Inflammatory macrophage treated with lipopolysaccharide for 1 hour (primary cell): Measurements from ENCODE around the gene EFCAB8.
"Not testable (repeated sequence)": the region's sequence is repeated elsewhere in the genome, so short reads cannot be mapped to it uniquely, and the experiment has no call there.

Experiments used
- DNase-seq, 2 donors: peaks; one replicate each; pipeline ENCODE4 v3.0.0-alpha.2; 2020 to 2022

Gene EFCAB8

DNA sequence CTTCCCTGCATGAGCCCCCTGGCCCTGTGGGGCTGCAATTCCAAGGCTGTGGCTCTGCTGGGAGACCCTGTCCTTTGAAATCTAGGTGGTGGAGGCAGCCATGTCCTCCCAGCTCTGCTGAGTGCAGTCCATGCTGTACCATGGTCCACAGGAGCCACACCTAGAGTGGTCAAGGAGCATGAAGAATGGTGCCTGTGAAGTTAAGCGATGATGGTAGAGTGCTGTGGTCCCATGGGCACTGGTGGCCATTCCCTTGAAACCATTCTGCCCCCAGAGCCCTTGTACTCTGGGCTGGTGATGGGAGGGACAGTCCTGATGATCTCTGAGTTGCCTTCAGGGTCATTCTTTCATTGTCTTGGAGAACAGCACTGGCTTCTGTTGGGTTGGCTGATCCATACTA is 55.3 kb downstream of the EFCAB8 start:
- no peak for DNase-seq

GRCh38 chr20:32917191-32917950 is 58.6 kb downstream of the EFCAB8 start:
- DNase-seq = no peak

- no peak for DNase-seq
These were observed 59.6 kb downstream of the EFCAB8 start for GRCh38 chr20:32918296-32918695.

GRCh38 chr20:32918751-32919150 is 60.0 kb downstream of the EFCAB8 start:
- DNase-seq = no peak

DNA sequence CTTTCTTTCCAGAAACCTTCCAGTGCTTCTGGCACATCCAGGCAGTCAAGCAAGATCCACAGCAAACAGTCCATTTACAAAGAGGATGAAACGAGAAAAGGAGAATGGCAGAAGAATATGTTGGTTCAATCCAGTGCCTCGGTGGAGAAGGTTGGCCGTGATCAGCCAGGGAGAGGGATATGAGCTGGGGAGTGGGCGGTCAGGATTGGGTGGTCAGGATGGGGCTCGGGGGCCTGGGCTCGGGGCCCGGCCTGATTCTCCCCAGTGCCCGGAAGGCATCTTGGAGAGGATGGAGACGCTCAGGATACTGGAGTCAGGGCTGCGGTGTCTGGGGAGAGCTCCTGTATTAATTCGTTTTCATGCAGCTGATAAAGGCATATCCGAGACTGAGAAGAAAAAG is 61.3 kb downstream of the EFCAB8 start:
- DNase-seq = no peak

DNA sequence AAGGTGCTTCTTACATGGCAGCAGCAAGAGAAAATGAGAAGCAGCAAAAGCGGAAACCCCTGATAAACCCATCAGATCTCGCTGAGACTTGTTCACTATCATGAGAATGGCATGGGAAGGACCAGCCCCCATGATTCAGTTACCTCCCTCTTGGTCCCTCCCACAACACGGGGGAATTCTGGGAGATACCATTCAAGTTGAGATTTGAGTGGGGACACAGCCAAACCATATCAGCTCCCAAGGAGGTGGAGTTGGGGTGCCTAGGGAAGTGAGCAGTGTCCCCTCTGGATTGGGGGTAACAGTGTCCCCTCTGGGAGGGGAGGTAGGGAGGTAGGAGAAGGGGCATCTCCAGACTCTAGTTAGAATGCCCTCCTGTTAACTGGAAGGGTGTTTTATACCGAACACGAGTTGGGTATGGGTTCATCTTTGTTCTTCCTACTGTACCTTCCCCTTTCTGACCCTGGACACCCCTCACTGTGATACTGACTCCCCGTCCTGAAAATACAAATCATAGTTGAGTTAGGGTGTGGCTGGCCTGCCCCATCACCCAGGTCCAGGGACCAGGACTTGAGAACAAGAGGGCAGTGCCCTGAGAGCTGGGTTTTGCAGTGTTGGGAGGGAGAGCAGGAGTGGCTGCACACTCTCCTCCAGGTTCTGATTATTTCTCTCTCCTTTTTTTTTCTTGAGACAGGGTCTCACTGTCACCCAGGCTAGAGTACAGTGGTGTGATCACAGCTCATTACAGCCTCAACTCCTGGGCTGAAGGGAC is 62.0 kb downstream of the EFCAB8 start:
- no peak for DNase-seq

DNA sequence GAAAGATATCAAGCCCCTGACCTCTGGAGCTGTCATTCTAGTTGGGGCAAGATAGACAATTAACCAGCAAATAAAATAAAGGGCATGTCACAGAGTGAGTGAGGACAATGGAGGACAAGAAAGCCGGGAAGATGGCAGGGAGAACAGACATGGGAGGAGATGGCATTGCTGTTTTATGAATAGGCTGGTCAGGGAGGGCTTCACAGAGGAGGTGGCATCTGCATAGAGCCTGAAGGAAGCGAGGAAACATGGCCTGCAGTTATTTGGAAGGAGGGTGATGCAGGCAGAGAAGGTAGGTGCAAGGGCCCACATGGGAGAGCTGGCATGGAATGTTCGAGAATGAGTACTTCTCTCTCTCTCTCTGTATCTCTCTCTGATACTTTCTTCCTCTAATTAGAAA is 63.7 kb downstream of the EFCAB8 start:
- DNase-seq = no peak

DNA sequence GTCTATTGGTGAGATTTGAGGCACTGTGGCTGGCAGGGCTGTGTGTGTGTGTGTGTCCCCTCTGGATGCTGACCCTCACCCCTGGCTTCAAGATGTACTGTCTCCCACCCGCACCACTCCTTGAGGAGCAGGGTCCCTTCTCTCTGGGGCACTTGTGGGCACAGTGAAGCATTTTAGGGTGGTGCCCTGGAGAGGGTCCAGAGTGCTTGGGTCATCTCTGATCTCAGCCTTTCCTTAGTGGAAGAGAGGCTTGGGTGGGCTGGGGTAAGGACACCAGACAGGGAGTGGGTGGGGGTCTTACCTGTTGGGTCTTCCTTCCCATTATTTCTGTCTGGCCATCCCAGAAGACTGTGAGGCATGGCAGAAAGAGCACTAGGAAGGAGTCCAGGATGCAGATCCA is 66.1 kb downstream of the EFCAB8 start:
- DNase-seq = no peak

DNA sequence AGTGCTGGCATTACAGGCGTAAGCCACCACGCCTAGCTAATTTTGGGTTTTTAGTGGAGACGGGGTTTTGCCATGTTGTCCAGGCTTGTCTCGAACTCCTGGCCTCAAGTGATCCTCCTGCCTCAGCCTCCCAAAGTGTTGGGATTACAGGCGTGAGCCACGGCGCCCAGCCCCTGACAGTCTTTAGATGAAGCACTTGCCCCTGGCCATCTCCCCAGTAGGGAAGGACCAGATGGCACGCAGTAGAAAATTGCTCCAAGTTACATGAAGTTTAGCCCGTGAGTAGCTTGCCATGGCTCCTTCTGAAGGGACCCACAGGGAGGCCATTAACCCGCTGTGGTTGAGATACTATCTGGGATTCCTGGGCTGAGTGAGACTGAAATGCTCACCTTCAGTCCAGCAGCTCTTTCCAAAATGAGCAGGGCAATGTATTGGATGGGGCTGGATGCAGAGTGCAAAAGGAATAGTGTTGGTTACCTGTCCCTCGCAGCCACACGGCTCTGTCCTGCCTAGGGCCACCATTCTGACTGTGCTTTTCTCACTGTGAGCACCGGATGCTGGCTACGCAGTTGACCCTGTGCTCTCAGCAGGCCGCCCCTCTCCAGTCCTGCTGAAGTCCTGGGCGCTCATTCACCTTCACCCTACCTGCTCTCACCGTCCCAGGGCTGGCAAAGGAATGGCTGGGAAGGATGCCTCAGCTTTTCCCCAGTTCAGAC is 66.9 kb downstream of the EFCAB8 start:
- DNase-seq = no peak

DNA sequence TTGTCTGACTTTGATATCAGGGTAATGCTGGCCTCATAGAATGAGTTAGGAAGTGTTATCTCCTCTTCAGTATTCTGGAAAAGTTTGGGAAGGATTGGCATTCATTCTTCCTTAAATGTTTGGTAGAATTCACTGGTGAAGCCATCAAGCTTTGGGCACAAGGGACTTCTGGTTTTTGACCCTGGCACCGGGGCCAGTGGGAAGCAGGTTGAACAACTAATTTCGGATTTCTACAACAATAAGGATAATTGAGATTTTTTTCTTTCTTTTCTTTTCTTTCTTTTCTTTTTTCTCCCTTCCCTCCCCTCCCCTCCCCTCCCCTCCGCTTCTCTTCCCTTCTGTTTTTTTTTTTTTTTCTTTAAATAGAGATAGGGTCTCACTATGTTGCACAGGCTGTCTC is 70.4 kb downstream of the EFCAB8 start:
- no peak for DNase-seq

- DNase-seq = no peak
These were observed 71.5 kb downstream of the EFCAB8 start for GRCh38 chr20:32930181-32930580.

- DNase-seq = no peak
These were observed 72.0 kb downstream of the EFCAB8 start for GRCh38 chr20:32930701-32931100.

DNA sequence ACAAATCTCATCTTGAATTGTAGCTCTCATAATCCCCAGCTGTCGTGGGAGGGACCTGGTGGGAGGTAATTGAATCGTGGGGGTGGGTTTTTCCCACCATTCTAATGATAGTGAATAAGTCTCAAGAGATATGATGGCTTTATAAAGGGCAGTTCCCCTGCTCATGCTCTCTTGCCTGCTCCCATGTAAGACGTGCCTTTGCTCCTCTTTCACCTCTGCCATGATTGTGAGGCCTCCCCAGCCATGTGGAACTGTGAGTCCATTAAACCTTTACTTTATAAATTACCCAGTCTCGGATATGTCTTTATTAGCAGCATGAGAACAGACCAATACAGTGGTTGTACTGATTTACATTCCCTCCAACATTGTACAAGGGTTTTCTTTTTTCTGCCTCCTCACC is 75.9 kb downstream of the EFCAB8 start:
- DNase-seq = no peak

DNA sequence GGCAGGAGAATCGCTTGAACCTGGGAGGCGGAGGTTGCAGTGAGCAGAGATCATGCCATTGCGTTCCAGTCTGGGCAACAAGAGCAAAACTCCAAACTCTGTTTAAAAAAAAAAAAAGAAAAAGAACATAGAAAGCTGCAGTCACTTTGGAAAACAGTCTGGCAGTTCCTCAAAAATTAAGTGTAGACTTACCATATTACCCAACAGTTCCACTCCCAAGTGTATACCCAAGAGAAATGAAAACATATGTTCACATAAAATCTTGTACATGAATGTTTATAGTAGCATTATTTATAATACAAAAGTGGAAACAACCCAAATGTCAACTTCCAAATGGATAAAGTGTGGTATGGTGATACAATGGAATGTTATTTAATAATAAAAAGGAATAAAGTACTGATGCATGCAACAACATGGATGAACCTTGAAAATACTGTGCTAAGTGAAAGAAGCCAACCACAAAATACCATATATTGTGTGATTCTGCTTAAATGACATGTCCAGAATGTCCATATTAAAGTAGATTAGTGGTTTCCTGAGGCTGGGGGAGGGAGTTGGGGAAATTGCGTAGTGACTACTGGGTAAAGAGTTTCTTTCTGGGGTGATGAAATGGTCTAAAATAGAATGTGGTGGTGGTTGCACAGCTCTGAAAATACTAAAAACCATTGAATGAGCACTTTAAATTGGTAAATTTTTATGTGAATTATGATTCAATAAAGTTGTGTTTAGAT is 82.6 kb downstream of the EFCAB8 start:
- DNase-seq = peak; percentile 3 to 21

- no peak for DNase-seq
These were observed 84.8 kb downstream of the EFCAB8 start for GRCh38 chr20:32943490-32944052.

- peak in 1 of 2 donors; percentile 9 for DNase-seq
These were observed 87.0 kb downstream of the EFCAB8 start for GRCh38 chr20:32945710-32946221.

GRCh38 chr20:32946629-32947028 is 87.9 kb downstream of the EFCAB8 start:
- DNase-seq = no peak

GRCh38 chr20:32950539-32950938 is 91.8 kb downstream of the EFCAB8 start:
- not testable (repeated sequence) for DNase-seq

DNA sequence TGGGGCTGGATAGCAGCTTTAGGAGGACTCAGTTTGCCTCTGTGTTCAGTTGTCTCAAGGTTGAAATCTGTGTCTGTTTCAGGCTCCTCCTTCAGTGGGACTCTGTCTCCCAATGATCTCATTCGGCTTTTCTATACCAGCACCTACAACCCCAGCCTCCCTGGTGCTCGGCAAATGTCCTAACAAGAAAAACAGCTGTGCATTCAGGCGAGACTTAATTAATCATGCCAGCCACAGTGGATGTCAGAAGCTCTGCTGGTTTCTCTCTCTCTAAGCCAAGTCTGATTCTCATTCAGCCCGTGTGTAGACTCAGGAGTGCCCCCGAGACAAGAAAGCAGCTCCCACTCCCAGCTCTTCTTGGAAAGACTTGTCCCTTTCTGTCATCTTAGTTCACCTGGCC is 98.7 kb downstream of the EFCAB8 start:
- no peak for DNase-seq

DNA sequence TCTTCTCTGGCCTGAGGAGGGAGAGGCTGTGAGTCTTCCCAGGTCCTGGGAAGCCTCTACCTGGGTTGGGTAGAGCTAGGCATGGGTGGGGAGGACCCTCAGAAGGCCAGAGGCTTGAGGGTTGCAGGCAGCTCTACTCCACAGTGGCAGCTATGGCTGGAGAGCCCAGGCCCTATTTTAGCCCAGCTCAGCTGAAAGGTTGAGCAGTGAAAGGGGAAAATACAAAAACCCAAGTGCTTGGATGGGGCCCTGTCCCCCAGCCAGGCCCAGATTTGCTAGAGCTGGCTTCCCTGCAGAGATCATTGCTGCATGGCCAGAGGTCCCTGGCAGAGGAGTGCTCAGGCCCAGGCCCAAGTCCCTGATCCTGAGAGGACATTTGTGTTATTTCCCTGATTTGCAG is 99.9 kb downstream of the EFCAB8 start:
- no peak for DNase-seq

DNA sequence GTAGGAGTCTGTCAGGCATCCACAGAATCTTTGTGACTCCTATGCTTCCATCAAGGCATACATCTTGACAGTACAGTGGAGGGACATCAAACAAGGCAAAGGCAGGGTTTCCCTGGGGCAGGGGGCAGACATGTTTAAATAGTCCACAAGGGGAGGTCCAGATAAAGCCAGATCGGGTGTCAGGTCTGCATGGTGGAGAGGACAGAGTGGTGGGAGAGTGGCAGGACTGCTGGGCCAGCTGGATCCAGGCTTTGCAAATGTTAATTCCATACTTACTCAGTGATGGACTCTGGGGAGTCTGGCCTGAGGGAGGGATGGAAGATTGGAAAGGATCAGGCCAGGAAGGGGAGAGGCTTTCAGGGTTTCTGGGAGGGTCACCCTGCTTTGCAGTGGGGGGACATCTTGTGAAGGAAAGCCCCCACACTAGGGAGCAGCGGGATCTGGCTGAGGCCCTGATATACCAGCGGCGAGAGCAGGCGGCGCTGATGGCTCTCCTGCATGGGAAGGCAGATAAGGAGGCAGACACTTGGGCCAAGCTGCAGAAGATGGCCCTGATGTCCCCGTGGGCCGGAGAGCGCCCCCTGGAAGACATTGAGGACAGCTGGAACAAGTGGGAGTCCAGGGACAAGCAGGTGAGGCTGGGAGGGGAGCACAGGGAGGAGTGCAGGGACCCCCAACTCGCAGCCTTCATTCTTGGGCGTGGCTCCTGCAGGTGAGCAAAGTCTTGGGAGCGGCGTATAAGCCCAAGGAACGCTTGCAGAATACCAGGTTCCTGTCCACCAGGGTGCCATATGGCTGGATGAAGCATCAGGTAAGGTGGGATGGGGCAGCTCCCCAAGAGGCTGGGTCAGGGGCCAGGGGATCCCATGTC is 100.9 kb downstream of the EFCAB8 start:
- no peak for DNase-seq

DNA sequence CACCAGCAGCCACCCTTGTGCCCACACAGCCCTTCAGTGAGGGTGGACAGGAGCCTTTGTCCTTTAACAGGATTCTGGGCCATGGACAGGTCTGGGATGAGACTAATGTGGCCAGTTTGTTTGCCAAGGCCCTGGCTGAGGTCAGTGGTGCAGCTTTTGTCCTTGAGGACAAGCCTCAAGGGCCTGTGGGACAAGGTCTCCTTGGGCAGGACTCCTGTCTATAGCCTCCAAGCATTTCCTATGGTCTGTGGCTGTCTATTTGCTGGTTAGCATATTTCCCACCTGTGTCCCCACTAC is 101.4 kb downstream of the EFCAB8 start:
- DNase-seq = no peak
